GM10266 (cell line): Measurements from ENCODE around the gene GPSM1.

ENCODE experiments used
- DNase-seq: peaks from one replicate; pipeline ENCODE4 v3.0.0; 2012; ENCODE audit errors: extremely low spot score
- CTCF ChIP-seq: IDR thresholded peaks from 2 replicates; pipeline ENCODE4 v1.5.1; 2012; ENCODE audit warnings: mild to moderate bottlenecking, low read depth; ENCODE audit not compliant: control insufficient read depth, insufficient read depth; ENCODE audit errors: missing control alignments

Gene GPSM1

GRCh38 chr9:136340356-136341041 is 13.2 kb downstream of the GPSM1 start:
- no peak for DNase-seq
- no peak for TF ChIP-seq CTCF

GRCh38 chr9:136341042-136341655 is 13.8 kb downstream of the GPSM1 start:
- TF ChIP-seq CTCF: no peak
- DNase-seq: no peak

- TF ChIP-seq CTCF: no peak
- DNase-seq: no peak
These were observed 14.4 kb downstream of the GPSM1 start for GRCh38 chr9:136341769-136342168.

- DNase-seq: peak; percentile 86
- TF ChIP-seq CTCF: no peak
These were observed 15.1 kb downstream of the GPSM1 start for GRCh38 chr9:136342181-136343120.

- DNase-seq: no peak
- no peak for TF ChIP-seq CTCF
These were observed 16.0 kb downstream of the GPSM1 start for GRCh38 chr9:136343121-136343883.

- DNase-seq: no peak
- TF ChIP-seq CTCF: no peak
These were observed 16.5 kb downstream of the GPSM1 start for GRCh38 chr9:136343884-136344269.
